ENCODE data around the gene FSTL4.
A peak's percentile ranks its signal among the peaks of the same experiment; 100 is the strongest.

FSTL4 gene

GRCh38 chr5:133251296-133252132 is 360.8 kb downstream of the FSTL4 start:
- ATAC-seq: no peak

DNA sequence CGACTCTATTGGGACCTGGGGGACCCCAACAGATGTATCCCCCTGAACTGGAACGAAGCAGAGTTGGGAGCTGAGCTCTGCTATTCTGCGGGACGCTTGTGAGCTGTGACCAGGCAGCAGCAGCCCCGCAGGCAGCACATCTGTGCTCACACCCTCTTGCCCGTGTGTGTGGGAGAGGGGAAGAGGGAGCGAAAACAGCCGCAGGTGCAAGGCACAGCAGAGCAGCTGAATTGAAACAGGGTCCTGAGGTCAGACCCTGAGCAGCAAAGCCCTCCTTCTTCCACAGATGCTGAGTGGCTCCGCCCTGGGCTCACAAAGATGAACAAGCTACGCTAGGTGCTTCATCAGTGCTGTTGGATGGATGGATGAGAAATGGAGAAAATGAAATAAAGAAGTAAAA is 361.8 kb downstream of the FSTL4 start:
- no peak for ATAC-seq

DNA sequence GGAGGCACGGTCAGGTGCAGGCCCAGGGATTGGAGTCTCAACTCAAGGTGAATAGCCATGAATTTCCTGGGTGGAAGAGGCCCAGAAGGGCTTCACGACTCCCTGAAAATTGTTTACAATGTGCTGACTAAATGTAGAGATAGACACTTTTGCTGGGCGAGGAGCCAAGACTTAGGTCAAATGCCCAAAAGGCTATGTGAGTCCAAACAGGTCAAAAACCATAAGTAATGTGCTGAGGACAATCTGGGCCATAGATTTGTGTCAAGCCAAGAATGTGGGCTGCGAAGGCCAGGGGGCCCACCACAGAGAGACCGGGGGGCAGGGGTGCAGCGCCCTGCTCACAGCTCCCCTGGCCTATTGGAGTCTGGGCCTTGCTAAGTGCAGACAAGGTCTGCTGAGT is 362.7 kb downstream of the FSTL4 start:
- ATAC-seq: no peak

DNA sequence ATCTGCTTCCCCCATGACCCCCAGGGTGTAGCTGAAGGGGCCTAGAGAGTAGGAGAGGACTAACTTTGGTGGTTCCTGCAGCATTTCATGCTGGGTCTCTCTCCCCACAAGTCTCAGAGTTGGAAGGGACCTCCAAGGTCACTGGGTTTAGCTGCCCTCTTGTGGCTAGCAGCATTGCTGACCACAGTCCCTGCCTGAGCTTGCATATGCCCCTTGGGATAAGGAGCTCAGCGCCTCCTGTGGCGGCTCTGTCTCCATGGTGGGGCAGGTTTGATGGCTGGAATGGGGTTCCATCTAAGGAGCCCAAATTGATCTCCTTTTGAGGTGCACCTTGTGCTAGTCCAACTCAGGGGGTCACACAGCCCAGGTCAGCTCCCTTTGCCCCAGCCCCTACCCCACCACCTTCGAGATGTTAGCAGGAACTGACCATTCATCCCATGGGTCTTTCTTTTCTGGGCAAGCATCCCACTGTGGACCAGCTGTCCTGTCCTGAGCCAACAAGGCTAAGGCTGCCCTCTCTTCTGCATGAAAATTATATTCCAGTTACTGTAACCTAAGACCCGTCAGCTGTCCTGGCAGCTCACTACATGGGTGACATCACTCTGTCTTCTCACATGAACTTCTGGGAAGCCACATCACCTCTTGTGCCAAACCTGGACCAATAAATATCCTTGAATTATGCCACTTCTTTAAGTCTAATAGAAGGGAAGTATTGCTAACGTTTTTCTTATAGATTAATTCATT is 364.3 kb downstream of the FSTL4 start:
- ATAC-seq: no peak

DNA sequence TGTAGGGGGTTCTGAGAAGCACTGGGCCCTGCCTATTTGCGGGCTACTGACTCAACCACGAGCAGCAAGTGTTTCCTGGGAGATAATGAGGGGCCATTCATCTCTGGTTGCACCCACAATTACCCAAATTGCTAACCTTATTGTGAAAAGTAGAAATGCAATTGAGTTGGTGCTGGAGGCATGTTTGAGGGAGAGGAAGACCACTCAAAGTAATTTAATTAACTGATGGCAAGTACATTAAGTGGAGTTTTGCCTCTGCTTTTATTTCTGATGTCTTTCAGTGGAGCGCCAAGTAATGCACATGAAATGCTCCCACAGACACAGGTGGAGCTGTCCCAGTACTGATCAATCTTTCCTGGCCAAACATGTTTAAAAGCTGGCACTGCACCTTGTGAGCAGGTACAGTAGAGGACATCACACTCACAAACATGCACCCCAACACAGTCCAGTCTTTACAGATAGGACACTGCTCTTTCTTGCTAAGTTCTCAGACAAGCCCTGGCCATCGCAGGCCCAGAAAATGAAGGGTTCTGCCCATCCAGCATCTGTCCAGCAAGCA is 365.1 kb downstream of the FSTL4 start:
- ATAC-seq: no peak

- ATAC-seq: no peak
Observed at GRCh38 chr5:133246376-133247150, 365.8 kb downstream of the FSTL4 start.

DNA sequence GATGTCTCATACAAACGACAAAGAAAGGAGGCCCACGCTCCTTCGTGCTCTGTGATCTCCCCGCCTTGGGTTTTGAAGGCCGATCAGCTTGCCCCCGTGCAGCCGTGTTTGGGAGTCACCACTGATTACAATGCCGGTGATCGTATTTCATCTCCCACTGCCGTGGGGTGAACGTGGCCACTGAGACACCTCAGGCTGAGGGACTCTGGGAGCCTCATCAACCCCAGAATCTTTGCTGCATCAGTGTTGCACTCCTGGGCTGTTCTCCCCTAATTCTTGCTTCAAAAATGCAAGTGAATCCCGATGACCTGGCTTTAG is 366.3 kb downstream of the FSTL4 start:
- ATAC-seq: no peak

GRCh38 chr5:133245191-133246052 is 366.9 kb downstream of the FSTL4 start:
- ATAC-seq: peak; percentile 71 to 82

- no peak for ATAC-seq
Observed at GRCh38 chr5:133244242-133244641, 368.1 kb downstream of the FSTL4 start.

- ATAC-seq: no peak
Observed at GRCh38 chr5:133243196-133243595, 369.1 kb downstream of the FSTL4 start.

DNA sequence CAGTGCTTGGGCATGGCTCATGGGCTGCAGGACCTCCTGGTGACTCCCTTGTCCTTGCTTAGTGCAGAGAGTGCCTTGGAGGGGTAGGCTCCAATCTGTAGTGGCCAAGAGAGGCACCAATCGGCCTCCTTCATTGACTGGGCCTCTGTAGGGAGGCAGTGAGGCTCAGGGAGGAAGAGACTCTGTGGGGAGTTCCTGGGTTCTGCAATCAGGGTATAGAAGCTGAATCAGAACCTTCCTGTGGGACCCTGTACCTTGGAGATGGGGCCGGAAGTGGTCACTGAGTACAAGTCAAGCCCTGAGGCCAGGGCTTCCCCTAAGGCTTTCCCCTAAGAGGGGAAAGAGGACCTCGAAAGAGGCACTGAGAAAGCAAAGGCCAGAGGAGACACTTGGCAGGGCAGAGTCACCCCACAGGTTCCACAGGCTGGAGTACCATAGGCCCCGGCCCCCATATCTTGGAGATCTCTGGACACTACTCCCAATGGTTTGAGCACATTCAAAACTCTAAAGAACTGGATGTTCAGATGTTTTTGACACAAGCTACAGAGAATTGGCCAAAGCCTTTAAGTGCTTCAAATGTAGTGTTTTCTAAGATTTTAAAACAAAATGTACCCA is 370.0 kb downstream of the FSTL4 start:
- ATAC-seq: no peak

DNA sequence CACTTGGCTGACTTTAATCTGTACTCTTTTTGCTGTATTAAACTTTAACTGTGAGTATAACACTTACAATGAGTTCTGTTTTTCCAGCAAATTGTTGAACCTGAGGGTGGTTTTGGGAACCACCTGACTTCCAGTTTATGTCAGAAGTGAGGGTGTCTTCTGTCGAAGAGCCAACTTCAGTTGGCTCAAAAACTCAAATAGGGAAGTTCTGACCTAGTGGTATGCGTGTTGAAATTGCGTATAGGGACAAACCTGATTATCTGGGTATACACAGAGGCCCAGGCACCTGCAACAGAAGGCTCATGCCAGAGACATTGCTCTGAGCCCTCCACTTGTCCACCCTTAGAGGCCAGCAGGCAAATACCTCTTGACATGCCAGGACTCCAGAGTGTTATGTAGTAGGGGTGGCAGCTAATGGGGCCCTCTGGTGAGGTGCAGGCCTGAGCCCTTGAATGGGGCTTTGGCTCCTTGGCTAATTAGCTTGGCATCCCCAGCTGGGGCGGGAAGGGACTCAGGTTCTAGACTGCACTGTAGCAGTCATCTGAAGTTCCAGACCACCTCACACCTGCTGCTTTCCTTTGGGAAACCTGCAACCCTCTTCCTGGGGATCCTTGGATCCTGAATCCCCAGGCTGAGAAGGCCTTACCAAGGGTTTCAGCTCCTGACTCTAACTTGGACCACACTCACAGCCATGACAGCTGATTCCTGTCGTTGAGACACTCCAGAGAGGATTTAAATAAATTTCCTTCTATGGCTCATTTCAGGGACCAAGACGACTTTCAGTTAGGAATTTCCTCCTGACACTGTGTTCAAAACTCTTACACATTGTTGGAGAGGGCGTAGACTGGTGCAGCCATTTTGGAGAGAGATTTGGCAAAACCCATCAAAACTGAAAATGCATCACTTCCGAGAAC is 370.9 kb downstream of the FSTL4 start:
- no peak for ATAC-seq

- peak; percentile 62 to 81 for ATAC-seq
Observed at GRCh38 chr5:133240425-133241091, 371.8 kb downstream of the FSTL4 start.

DNA sequence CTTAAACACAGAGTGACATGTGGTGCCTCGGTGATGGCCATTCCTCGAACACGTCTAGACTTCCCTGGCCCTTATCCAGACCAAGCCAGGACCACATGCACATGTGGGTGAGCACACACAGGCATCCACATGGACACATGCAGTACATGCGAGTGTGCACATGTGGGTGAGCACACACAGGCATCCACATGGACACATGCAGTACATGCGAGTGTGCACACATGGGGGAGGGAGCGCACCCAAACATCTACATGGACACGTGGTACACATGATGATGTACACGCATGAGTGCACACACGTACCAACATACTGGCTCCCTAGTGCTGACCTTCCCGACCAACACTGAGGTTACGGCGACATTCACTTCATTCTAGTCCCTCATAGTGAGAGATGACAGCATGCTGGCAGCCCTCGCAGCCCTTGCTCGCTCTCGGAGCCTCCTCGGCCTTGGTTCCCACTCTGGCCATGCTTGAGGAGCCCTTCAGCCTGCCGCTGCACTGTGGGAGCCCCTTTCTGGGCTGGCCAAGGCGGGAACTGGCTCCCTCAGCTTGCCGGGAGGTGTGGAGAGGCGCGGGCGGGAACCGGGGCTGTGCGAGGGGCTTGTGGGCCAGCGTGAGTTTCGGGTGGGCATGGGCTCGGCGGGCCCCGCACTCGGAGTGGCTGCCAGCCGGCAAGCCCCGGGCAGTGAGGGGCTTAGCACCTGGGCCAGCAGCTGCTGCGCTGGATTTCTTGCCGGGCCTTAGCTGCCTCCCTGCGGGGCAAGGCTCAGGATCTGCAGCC is 373.7 kb downstream of the FSTL4 start:
- ATAC-seq: no peak

- ATAC-seq: no peak
Observed at GRCh38 chr5:133236976-133237375, 375.4 kb downstream of the FSTL4 start.

- ATAC-seq: no peak
Observed at GRCh38 chr5:133236541-133236951, 375.8 kb downstream of the FSTL4 start.

DNA sequence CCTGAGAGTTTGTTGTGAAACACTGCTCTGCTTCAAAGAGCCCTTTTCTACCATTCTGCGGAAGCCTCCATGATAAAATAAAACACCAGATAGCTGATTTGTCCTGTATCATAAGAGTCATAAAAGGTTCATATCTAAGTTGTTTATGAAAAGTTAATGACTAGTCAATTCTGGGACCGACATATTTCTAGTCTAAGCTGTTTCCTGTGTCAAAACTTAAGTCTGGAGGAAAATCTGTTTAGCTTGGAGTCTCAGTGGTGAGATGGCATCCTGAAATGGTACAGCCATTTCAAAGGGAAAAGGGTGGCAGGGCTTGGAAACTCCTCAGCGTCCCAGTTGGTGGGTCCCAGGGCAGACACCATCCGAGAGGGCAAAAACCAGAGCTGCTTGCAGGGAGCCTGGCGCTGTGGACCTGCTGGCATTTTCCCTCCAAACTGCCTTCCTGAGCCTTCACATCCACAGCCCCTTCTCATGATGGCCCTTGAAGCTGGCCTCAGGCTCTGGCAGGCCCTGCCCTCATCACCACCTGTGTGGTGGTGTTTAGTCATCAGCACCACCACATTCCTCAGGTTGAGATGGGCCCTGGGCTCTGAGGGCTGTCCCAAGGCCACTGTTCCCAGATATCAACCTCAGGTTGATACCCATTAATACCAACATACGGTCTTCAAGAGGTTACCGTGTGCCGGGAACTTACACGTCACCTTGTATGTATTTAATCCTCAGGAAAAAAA is 376.5 kb downstream of the FSTL4 start:
- no peak for ATAC-seq

DNA sequence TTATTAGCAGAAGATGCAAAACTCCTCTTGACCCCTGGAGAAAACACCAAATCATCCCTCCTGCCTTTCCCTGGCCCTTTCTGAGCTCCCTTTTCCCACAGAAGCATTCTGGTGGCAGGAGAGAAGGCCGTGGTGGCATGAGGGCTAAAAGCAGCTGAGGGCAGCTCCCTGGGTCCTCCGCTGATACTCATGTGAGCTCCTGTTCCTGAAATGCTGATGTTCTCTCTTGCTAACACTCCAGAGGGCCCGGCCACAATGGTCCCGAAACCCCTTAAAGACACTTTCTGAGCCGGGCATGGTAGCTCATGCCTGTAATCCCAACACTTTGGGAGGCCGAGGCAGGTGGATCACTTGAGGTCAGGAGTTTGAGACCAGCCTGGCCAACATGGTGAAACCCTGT is 377.4 kb downstream of the FSTL4 start:
- ATAC-seq: no peak
